ENCODE results near the gene SLC27A2.

DNA sequence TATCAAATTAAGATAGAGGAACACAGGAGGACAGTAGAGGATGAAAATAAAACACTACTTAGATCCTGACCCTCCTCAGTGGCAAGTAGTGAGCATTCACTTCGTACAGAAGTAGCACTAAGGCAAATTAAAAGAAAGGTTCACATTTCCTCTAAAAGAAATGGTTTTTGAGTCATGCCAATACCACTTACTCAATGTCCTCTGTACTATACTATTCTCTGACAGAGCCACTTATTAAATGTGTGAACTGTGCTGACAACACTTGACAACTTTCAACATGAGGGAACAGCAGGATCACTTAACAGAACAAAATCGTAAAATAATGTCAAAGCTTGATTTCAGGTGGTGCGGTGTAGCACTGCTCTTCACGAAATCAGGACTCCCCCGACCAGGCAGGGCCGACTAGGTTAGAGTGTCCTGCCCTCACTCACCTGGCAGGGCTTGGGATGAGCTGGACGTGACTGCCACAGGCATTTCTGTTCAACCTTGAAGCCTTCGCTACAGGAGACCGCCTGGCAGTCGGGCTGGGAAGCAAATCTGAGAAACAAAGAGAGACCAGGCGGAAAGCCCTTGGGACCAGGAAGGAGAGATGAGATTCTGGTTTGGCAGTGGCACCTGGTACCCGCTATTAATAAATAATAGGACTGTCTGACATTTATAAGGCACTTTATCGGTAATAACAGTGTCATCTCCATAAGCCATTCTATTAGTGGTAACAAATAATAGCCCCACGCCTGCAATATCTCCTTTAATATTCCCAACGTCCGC, 611 bp upstream of the SLC27A2 start:
- TF ChIP-seq YY1 (IDR thresholded peaks at IDR 0.05; ENCODE audit: insufficient read depth, insufficient read length) (no peak), SUZ12 (IDR thresholded peaks at IDR 0.05; ENCODE audit: extremely low read depth, insufficient read depth, insufficient read length) (no peak), ZNF274 (IDR thresholded peaks at IDR 0.05; ENCODE audit: low read depth, low read length) (no peak)
